K562 (cell line): Measurements from ENCODE around the gene SLC12A6.

ENCODE experiments used
- NRF1 ChIP-seq, 2 experiments: fragments of 450-650 bp; IDR thresholded peaks in 1 of 2; conservative IDR thresholded peaks in 1 of 2; 2 replicates each; pipeline ENCODE4 v1.6.1; 2014; ENCODE audit warnings: mild to moderate bottlenecking in 2 of 2
- ZBTB17 ChIP-seq: fragments of 450-650 bp; formaldehyde crosslinking; IDR thresholded peaks from 2 replicates; pipeline ENCODE4 v1.4.0; 2020; ENCODE audit warnings: mild to moderate bottlenecking
- TF ChIP-seq, protein P1 (sequence below), 3 experiments: IDR thresholded peaks in 2 of 3; conservative IDR thresholded peaks in 1 of 3; 2 replicates each; pipeline ENCODE4 v1.5.1; 2011 to 2012; ENCODE audit warnings: low read length in 3 of 3, mild to moderate bottlenecking in 3 of 3, control low read depth in 2 of 3, improper control_type of control experiment in 1 of 3, inconsistent platforms in 1 of 3, low read depth in 1 of 3, mixed read lengths in 1 of 3, moderate library complexity in 1 of 3; ENCODE audit not compliant: insufficient read depth in 2 of 3

GRCh38 chr15:34223904-34224596, 113.5 kb downstream of the SLC12A6 start:
- TF ChIP-seq NRF1 (conservative IDR thresholded peaks at IDR 0.05 in 1 of 2, IDR thresholded peaks at IDR 0.05 in 1 of 2): no peak
- no peak for TF ChIP-seq ZBTB17 (CRISPR knock-in tag)
- TF ChIP-seq, protein P1, sequence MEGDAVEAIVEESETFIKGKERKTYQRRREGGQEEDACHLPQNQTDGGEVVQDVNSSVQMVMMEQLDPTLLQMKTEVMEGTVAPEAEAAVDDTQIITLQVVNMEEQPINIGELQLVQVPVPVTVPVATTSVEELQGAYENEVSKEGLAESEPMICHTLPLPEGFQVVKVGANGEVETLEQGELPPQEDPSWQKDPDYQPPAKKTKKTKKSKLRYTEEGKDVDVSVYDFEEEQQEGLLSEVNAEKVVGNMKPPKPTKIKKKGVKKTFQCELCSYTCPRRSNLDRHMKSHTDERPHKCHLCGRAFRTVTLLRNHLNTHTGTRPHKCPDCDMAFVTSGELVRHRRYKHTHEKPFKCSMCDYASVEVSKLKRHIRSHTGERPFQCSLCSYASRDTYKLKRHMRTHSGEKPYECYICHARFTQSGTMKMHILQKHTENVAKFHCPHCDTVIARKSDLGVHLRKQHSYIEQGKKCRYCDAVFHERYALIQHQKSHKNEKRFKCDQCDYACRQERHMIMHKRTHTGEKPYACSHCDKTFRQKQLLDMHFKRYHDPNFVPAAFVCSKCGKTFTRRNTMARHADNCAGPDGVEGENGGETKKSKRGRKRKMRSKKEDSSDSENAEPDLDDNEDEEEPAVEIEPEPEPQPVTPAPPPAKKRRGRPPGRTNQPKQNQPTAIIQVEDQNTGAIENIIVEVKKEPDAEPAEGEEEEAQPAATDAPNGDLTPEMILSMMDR (IDR thresholded peaks at IDR 0.05 in 2 of 3, conservative IDR thresholded peaks at IDR 0.05 in 1 of 3; ENCODE audit: insufficient read depth in 2 of 3, low read depth in 1 of 3, low read length in 3 of 3): peak in 1 of 3 experiments; percentile 15; a peak in 2 of 6 replicates
